GM21529 (cell line): ENCODE data around the gene FGR.
"Not testable (repeated sequence)": the region's sequence is repeated elsewhere in the genome, so short reads cannot be mapped to it uniquely, and the experiment has no call there.

Experiments used
- ATAC-seq: cut with Tn5 transposase; IDR thresholded peaks from one replicate; pipeline ENCODE4 v1.9.1; 2021; ENCODE audit not compliant: unreplicated experiment

The FGR gene

DNA sequence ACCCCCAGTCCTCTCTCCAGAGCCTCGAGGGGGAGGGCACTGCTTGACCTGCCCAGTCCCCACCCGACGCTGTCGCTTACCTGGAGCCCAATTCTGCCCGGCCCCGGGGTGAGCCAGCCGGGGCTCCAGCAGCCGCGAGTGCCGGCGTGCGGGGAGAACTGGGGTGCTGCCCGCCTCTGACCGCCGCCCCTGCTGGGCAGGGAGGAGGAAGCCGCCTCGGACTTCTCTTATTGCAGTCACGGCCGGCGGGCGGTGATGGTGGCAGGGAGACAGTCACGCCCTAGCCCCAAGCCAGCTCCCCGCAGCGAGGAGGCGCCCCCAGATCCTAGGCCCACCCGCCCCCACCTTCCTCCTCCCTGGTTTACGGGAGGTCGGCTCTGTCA lies at the start of gene FGR:
Gene FGR, minus strand, starts transcription at position 201 of the 383 bp plus-strand sequence. CDS start 11,269 bp downstream, outside the sequence.
- ATAC-seq = no peak

- no peak for ATAC-seq
Measured at GRCh38 chr1:27684176-27684575, 49.2 kb upstream of the FGR start.

DNA sequence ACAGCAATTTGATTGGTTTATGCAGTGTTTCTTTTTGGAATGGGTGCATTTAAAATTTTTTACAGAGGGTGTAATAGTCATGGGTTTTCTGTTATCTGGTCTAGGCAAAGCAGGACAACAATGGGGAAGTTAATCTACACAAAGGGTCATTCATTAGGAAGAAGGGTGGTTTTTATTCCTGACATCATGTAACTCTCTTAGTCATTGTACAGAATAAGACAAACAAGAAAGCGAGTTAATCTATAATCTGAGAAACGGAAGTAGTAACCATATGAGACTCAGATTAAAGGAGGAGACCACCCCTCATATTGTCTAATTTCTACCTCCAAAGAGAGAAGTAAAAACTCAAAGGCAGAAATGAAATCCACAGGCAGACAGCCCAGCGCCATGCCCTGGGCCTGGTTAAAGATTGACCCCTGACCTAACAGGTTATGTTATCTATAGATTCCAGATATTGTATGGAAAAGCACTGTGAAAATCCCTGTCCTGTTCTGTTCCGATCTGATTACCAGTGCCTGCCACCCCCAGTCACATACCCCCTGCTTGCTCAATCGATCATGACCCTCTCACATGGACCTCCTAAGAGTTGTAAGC lies 47.5 kb upstream of the FGR start:
- no peak for ATAC-seq

DNA sequence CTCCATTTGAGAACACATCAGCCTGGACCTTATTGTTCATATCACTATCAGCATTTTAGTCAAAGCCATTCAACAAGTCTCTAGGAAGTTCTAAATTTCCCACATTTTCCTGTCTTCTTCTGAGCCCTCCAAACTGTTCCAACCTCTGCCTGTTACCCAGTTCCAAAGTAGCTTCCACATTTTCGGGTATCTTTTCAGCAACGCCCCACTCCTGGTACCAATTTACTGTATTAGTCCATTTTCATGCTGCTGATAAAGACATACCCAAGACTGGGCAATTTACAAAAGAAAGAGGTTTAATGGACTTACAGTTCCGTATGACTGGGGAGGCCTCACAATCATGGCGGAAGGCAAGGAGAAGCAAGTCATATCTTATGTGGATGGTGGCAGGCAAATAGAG lies 46.6 kb upstream of the FGR start:
- not testable (repeated sequence) for ATAC-seq

DNA sequence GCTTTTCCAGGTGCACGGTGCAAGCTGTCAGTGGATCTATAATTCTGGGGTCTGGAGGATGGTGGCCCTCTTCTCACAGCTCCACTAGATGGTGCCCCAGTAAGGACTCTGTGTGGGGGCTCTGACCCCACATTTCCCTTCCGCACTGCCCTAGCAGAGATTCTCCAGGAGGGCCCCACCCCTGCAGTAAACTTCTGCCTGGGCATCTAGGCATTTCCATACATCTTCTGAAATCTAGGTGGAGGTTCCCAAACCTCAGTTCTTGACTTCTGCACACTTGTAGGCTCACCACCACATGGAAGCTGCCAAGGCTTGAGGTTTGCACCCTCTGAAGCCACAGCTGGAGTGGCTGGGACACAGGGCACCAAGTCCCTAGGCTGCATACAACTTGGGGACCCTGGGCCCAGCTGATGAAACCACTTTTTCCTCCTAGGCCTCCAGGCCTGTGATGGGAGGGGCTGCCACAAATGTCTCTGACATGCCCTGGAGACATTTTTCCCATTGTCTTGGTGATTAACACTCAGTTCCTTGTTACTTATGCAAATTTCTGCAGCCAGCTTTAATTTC lies 45.3 kb upstream of the FGR start:
- ATAC-seq = not testable (repeated sequence)

DNA sequence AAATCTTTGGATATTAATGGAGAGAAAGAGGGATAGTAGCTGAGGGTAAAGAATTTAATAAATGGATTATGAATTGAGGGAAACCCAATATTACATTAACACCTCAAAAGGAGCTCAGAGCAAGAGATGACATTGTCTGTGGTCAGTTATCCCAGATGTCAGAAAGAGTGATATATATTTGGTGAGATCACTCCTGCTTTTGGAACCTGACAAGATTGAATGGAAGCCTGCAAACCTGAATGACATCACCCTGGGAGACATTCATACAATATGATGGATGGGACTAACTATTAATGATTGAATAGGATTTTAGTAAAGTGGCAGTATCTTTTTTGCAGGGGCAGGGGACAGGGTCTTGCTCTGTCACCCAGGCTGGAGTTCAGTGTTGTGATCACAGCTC lies 43.8 kb upstream of the FGR start:
- no peak for ATAC-seq

DNA sequence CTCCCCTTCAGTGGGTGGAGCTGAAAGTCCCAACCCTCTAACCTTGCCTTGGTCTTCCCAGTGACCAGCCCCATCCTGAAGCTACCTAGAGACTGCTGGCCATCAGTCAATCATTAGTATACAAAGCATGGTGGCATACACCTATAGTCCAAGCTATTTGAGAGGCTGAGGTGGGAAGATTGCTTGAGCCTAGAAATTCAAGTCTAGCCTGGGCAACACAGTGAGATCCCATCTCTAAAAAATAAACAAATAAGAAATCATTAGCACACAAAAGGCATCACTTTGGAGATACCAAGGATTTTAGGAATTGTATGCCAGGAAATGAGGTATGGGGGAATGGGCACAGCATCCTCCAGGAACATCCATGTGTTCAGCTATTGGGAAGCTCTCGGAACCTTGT lies 41.4 kb upstream of the FGR start:
- ATAC-seq = no peak

- ATAC-seq = no peak
Measured at GRCh38 chr1:27672750-27673112, 37.7 kb upstream of the FGR start.

DNA sequence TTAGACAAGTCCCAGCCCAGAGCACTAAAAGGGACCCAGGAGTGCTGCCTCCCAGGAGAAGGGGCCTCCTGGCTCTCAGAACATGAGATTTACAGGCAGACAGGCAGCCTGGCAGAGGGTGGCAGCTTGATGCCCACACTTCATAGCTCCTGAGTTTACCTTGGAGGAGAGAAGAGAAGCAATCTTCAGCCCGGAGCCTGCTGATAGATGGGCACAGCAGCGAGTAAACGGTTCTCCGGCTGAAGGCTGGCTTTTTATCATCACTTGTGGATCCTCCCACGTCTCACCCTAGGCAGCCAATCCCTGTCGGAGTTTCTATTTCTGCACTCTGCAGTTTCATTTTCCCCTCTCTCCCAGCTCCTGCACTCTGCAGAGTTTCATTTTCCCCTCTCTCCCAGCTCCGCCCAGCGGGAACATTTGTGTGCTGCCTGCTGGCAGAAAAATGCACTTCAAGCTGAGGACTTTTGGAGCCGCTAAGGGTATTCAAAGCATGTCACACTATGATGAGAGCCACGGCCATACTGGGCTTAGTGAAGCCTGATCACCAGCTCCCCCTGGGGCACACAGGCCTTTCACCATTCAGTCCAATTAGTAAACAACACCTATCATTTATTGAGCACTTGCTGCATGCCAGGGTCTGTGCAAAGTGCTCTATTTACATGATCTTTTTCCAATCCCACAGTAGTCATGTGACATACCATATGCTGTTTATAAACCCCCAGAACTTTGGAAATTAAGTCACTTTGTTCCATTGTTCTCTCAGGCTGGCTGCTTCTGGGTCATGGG lies 37.2 kb upstream of the FGR start, which contains the start of gene IFI6:
Gene IFI6, minus strand, starts transcription at position 229 of the 786 bp plus-strand sequence. CDS start 2,878 bp downstream, outside the sequence.
- ATAC-seq = peak; percentile 87

GRCh38 chr1:27669876-27670275 lies 34.9 kb upstream of the FGR start:
- no peak for ATAC-seq

DNA sequence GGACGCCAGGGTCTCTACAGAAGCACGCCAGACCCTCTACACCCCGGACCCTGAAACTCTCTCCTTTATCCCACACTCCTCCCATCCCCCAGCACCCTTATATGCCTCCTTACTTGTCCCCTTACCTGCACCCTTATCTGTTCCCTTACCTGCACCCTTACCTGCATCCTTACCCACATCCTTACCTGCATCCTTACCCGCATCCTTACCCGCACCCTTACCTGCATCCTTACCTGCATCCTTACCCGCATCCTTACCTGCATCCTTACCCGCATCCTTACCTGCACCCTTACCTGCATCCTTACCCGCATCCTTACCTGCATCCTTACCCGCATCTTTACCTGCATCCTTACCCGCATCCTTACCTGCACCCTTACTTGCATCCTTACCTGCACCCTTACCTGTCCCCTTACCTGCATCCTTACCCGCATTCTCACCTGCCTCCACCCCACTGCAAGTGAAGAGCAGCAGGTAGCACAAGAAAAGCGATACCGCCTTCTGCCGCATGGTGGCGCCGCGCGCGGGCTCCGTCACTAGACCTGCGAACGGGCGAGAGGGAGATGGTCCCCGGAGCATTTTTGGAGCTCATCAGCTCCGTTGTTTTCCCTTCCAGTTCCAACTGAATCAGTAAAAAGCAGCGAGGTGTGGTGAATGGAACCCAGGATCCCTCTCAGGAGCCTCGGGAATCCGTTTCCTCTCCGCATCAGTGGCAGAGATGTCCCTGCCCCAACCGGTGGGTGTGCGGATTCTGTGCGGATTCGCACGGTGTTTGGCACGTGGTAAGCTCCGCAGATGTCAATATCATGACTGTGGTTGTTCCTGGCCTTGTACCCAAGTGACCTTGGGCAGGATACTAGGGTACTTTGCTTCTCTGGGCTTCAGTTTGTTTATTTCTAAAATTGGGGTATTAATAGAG lies 34.1 kb upstream of the FGR start:
- no peak for ATAC-seq

- ATAC-seq = no peak
Measured at GRCh38 chr1:27668121-27668807, 33.3 kb upstream of the FGR start.

DNA sequence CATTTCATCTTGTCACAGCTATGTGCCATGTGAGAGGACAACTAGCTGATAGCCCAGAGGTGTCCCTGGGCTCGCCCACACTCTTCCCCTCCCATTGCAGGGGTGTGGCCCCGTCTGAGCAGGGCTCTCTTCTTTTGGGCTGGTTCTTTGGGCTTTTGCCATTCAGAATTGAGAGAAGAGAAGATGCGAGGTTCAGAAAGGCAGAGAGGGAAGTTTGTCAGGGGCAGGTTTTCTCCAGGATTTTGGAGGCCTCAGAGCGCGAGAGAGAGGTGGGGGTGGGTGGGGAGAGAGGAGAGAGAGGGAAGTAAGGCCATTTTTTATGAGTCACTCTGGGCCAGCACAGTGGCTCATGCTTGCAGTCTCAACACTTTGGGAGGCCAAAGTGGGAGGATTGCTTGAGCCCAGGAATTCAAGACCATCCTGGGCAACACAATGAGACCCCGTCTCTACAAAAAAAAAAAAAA lies 31.8 kb upstream of the FGR start:
- ATAC-seq = no peak

- ATAC-seq = no peak
Measured at GRCh38 chr1:27666294-27666693, 31.3 kb upstream of the FGR start.

DNA sequence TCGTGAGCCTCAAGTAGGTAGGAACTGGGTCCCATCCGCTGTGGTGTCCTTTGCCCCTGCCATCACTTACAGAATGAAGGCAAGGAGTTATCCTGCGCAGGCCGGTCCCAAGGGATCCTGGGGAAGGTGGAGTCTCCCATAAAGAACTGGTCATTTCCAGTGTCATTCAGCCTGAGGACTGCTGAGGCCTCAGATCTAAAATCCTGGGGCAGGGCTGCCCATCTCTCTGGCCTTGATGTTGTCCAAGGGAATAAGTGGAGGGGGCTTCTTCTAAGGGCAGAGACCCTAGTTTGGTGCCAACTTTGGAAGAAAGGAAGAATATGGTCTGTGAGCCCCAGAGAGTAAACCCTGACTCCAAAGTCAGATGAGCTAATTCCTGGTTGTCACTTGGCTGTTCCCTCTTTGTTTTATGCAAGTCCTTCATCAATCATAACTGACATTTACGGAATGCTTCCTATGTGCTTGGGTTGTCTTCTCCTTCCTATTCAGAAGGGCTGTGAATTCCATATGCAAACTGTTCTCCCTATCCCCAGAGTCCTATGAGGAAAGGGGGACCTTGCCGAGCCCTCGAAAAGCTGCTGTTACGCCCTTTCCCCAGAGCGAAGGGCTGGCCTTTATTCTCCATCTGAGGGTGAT lies 30.1 kb upstream of the FGR start:
- no peak for ATAC-seq

- no peak for ATAC-seq
Measured at GRCh38 chr1:27664291-27664690, 29.3 kb upstream of the FGR start.

DNA sequence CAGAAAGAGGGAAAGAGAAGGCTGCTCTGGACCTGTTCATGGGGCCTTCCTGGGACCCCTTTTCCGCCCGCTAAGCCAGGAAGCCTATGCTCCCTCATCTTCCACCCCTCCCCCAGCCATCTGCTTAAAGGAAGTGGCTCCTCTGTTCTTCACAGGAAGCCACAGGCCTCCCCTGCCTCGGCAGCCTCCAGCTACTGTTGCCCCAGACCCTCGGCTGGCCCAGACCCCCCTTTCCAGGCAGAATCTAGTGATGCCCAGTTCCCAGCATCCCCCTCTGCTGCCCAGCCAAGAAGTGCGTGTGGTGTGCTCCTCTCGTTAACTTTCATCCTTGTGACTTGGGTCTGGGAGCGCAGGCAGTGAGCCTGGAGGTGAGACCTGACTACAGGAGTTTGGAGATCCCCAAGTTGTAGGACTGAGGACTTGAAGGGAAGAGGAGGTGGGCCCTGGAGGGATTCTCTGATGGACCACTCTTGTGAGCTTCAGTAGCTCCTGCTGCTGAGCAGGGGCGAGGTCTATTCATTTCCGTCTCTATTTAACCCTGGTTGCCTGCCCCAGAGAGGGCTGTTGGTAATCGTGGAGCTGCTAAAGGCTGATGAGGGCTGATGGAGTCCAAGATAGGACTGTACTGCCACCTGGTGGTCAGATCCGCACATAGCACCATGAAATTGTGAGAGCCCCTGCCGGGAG lies 27.9 kb upstream of the FGR start:
- peak; percentile 44 for ATAC-seq

- ATAC-seq = no peak
Measured at GRCh38 chr1:27662261-27662660, 27.3 kb upstream of the FGR start.

DNA sequence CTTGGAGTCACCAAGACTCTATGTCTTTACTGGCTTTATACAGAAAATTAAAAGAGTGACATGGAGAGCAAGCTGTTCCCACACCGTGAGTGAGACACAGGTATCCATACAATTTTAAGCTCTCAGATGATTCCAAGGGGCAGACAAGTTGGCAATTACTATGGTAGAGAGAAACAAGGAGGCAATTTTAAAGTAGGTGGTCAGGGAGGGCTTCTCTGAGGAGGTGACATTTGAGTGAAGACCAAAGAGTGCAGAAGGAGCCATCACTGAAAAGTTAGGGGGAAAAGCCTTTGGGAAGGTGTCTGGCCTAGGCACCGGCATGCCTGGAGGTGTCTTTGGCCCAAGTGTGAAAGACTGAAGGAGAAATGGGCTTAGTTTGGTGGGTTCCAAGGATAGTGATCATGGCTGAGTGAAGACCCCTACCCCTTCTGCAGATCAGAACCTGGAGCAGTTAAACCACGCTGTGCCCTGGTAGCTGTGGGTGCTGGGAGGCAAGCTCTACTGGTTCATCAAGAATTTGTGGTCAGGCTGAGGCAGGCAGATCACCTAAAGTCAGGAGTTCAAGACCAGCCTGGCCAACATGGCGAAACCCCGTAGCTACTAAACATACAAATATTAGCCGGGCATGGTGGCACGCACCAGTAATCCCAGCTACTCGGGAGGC lies 26.6 kb upstream of the FGR start:
- no peak for ATAC-seq
